ENCODE data around the gene ITGAV.

The ITGAV gene

DNA sequence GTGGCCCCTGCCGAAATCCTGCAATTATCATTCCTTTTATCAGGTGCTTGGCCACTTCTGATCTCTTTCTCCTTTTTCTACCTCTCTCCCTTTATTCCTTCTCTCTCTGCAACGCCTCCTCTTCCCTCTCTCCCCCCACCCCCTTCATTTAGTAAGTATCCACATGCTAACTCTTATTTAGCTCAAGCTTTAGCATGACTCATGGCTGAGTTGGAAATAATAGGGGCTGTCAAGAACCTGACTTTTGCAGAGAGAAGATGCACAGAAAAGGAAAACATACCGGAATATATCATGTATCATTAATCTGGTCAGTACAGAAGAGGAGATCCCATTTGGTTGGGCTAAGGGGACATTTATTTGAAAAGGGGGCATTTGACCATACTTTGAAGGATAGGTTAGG is 137.1 kb downstream of the ITGAV start:
- TF ChIP-seq, protein P1, sequence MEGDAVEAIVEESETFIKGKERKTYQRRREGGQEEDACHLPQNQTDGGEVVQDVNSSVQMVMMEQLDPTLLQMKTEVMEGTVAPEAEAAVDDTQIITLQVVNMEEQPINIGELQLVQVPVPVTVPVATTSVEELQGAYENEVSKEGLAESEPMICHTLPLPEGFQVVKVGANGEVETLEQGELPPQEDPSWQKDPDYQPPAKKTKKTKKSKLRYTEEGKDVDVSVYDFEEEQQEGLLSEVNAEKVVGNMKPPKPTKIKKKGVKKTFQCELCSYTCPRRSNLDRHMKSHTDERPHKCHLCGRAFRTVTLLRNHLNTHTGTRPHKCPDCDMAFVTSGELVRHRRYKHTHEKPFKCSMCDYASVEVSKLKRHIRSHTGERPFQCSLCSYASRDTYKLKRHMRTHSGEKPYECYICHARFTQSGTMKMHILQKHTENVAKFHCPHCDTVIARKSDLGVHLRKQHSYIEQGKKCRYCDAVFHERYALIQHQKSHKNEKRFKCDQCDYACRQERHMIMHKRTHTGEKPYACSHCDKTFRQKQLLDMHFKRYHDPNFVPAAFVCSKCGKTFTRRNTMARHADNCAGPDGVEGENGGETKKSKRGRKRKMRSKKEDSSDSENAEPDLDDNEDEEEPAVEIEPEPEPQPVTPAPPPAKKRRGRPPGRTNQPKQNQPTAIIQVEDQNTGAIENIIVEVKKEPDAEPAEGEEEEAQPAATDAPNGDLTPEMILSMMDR (IDR thresholded peaks at IDR 0.05; ENCODE audit: low read depth, low read length, missing control alignments), result no peak
- no peak for DNase-seq (ENCODE audit: extremely low read depth, low read depth)
- H3K4me3 ChIP-seq (replicated peaks; ENCODE audit: low read depth, low read length), result no peak overlapping the region

DNA sequence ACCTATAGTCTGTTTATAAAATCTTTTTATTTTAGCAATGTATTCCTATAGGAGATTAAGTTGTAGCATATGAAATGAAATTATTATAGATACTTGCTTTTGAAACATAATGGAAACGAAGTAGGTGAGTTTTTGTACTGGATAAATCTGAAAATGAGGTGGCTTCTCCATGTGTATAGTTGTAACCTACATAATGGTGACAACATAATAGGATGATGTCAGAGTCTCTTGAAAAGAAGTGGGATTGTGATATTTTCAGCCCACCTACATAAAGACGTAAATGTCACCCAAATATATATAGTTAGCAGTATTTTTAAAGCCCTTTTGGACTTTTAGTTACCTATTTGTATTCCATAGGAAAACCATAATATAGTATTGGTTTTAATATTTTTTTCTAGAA is 138.8 kb downstream of the ITGAV start:
- no peak overlapping the region for H3K4me3 ChIP-seq (replicated peaks; ENCODE audit: low read depth, low read length)
- DNase-seq (ENCODE audit: extremely low read depth, low read depth), result no peak
- TF ChIP-seq, protein P1 (IDR thresholded peaks at IDR 0.05; ENCODE audit: low read depth, low read length, missing control alignments), result no peak
